ENCODE results near the gene CCNL2. TPM values are rescaled to one million over a fixed set of nuclear protein-coding genes. Genes with fewer than 3 reads are reported as not detected.
"Not testable (repeated sequence)": the region's sequence is repeated elsewhere in the genome, so short reads cannot be mapped to it uniquely, and the experiment has no call there.

CCNL2 gene
- total RNA-seq, 1 donor from 2014 or later: 46.1 TPM

- peak overlapping the region; percentile 42 for H3K4me3 ChIP-seq
- H3K4me1 ChIP-seq: peaks cover 73% of the 10 kb centered on the region
- DNase-seq: peak; percentile 87
- TF ChIP-seq, protein P1, sequence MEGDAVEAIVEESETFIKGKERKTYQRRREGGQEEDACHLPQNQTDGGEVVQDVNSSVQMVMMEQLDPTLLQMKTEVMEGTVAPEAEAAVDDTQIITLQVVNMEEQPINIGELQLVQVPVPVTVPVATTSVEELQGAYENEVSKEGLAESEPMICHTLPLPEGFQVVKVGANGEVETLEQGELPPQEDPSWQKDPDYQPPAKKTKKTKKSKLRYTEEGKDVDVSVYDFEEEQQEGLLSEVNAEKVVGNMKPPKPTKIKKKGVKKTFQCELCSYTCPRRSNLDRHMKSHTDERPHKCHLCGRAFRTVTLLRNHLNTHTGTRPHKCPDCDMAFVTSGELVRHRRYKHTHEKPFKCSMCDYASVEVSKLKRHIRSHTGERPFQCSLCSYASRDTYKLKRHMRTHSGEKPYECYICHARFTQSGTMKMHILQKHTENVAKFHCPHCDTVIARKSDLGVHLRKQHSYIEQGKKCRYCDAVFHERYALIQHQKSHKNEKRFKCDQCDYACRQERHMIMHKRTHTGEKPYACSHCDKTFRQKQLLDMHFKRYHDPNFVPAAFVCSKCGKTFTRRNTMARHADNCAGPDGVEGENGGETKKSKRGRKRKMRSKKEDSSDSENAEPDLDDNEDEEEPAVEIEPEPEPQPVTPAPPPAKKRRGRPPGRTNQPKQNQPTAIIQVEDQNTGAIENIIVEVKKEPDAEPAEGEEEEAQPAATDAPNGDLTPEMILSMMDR (IDR thresholded peaks at IDR 0.05; ENCODE audit: borderline replicate concordance): peak; percentile 52
- intact Hi-C loops (cut with micrococcal nuclease): no loop called here
- H3K9me3 ChIP-seq (replicated peaks): no peaks in the 10 kb centered on the region
- peaks cover 54% of the 10 kb centered on the region for H3K27me3 ChIP-seq (ENCODE audit: low read depth)
- peak overlapping the region; percentile 97 for H3K27ac ChIP-seq (replicated peaks)
- no peaks in the 10 kb centered on the region for H3K36me3 ChIP-seq
These were observed 31.2 kb upstream of the CCNL2 start for GRCh38 chr1:1430114-1430982.

GRCh38 chr1:1429671-1430073, 30.5 kb upstream of the CCNL2 start:
- intact Hi-C loops (cut with micrococcal nuclease): no loop called here
- Histone ChIP-seq H3K36me3 (no peaks in the 10 kb centered on the region), H3K27me3 (ENCODE audit: low read depth) (peaks cover 47% of the 10 kb centered on the region), H3K27ac (replicated peaks) (peak overlapping the region; percentile 97), H3K4me1 (peaks cover 66% of the 10 kb centered on the region), H3K4me3 (peak overlapping the region; percentile 42), H3K9me3 (replicated peaks) (no peaks in the 10 kb centered on the region)
- TF ChIP-seq, protein P1 (IDR thresholded peaks at IDR 0.05; ENCODE audit: borderline replicate concordance): no peak
- DNase-seq: no peak

DNA sequence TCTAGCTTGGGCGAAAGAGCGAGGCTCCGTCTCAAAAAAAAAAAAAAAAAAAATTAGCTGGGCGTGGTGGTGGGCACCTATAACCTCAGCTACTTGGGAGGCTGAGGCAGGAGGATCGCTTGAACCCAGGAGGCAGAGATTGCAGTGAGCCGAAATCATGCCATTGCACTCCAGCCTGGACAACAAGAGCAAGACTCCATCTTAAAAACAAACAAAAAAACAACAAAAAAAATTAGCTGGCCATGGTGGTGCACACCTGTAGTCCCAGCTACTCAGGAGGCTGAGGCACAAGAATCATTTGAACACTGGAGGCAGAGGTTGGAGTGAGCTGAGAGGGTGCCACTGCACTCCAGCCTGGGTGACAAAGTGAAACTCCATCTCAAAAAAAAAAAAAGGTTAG, 29.8 kb upstream of the CCNL2 start:
- H3K4me1 ChIP-seq: peaks cover 59% of the 10 kb centered on the region
- H3K9me3 ChIP-seq (replicated peaks); intact Hi-C loops (cut with micrococcal nuclease); H3K4me3 ChIP-seq; DNase-seq; H3K36me3 ChIP-seq: not testable (repeated sequence)
- H3K27me3 ChIP-seq (ENCODE audit: low read depth): peaks cover 40% of the 10 kb centered on the region
- H3K27ac ChIP-seq (replicated peaks): peak overlapping the region; percentile 97

GRCh38 chr1:1428174-1428573, 29.0 kb upstream of the CCNL2 start:
- Histone ChIP-seq H3K4me3 (no peak overlapping the region), H3K27ac (replicated peaks) (peak overlapping the region; percentile 97), H3K36me3 (no peaks in the 10 kb centered on the region), H3K9me3 (replicated peaks) (no peaks in the 10 kb centered on the region), H3K27me3 (ENCODE audit: low read depth) (peaks cover 33% of the 10 kb centered on the region), H3K4me1 (peaks cover 51% of the 10 kb centered on the region)
- TF ChIP-seq, protein P1 (IDR thresholded peaks at IDR 0.05; ENCODE audit: borderline replicate concordance): no peak
- intact Hi-C loops (cut with micrococcal nuclease): no loop called here
- DNase-seq: no peak

- H3K27ac ChIP-seq (replicated peaks): peak overlapping the region; percentile 66
- H3K27me3 ChIP-seq (ENCODE audit: low read depth): peaks cover 32% of the 10 kb centered on the region
- H3K4me3 ChIP-seq: peak overlapping the region; percentile 66
- intact Hi-C loops (cut with micrococcal nuclease): no loop called here
- peaks cover 48% of the 10 kb centered on the region for H3K4me1 ChIP-seq
- DNase-seq: no peak
- TF ChIP-seq, protein P1 (IDR thresholded peaks at IDR 0.05; ENCODE audit: borderline replicate concordance): no peak
- no peaks in the 10 kb centered on the region for H3K36me3 ChIP-seq
- no peaks in the 10 kb centered on the region for H3K9me3 ChIP-seq (replicated peaks)
These were observed 28.6 kb upstream of the CCNL2 start for GRCh38 chr1:1427820-1428148.

- peaks cover 42% of the 10 kb centered on the region for H3K4me1 ChIP-seq
- no peaks in the 10 kb centered on the region for H3K9me3 ChIP-seq (replicated peaks)
- H3K27me3 ChIP-seq (ENCODE audit: low read depth): peaks cover 27% of the 10 kb centered on the region
- peak overlapping the region; percentile 66 for H3K27ac ChIP-seq (replicated peaks)
- H3K4me3 ChIP-seq: peak overlapping the region; percentile 66
- no peak for DNase-seq
- TF ChIP-seq, protein P1 (IDR thresholded peaks at IDR 0.05; ENCODE audit: borderline replicate concordance): no peak
- H3K36me3 ChIP-seq: no peaks in the 10 kb centered on the region
- intact Hi-C loops (cut with micrococcal nuclease): no loop called here
These were observed 28.1 kb upstream of the CCNL2 start for GRCh38 chr1:1427106-1427819.
